Measurements from ENCODE around the gene ADAMTS17.

DNA sequence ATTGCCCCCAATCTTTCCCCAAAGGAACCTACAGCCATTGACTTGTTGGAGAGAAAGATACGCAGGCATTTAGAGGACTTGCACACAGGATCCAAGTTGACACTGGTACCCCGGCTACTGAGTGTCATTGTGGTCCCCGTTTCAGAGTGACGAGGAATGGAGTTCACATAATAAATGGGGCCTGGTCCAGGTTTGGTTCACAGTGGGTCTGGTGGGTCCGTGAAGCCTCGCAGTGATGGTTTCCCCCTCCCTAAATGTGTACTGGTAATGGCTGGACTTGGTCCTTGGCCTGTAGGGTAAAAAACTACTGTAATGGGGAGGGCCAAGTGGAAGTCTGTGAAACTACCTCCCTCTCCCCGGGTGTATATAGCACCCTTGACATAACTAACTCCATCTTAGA, 376.4 kb downstream of the ADAMTS17 start:
- TF ChIP-seq, protein P1, sequence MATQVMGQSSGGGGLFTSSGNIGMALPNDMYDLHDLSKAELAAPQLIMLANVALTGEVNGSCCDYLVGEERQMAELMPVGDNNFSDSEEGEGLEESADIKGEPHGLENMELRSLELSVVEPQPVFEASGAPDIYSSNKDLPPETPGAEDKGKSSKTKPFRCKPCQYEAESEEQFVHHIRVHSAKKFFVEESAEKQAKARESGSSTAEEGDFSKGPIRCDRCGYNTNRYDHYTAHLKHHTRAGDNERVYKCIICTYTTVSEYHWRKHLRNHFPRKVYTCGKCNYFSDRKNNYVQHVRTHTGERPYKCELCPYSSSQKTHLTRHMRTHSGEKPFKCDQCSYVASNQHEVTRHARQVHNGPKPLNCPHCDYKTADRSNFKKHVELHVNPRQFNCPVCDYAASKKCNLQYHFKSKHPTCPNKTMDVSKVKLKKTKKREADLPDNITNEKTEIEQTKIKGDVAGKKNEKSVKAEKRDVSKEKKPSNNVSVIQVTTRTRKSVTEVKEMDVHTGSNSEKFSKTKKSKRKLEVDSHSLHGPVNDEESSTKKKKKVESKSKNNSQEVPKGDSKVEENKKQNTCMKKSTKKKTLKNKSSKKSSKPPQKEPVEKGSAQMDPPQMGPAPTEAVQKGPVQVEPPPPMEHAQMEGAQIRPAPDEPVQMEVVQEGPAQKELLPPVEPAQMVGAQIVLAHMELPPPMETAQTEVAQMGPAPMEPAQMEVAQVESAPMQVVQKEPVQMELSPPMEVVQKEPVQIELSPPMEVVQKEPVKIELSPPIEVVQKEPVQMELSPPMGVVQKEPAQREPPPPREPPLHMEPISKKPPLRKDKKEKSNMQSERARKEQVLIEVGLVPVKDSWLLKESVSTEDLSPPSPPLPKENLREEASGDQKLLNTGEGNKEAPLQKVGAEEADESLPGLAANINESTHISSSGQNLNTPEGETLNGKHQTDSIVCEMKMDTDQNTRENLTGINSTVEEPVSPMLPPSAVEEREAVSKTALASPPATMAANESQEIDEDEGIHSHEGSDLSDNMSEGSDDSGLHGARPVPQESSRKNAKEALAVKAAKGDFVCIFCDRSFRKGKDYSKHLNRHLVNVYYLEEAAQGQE (IDR thresholded peaks at IDR 0.05) = no peak
- TF ChIP-seq, protein P2, sequence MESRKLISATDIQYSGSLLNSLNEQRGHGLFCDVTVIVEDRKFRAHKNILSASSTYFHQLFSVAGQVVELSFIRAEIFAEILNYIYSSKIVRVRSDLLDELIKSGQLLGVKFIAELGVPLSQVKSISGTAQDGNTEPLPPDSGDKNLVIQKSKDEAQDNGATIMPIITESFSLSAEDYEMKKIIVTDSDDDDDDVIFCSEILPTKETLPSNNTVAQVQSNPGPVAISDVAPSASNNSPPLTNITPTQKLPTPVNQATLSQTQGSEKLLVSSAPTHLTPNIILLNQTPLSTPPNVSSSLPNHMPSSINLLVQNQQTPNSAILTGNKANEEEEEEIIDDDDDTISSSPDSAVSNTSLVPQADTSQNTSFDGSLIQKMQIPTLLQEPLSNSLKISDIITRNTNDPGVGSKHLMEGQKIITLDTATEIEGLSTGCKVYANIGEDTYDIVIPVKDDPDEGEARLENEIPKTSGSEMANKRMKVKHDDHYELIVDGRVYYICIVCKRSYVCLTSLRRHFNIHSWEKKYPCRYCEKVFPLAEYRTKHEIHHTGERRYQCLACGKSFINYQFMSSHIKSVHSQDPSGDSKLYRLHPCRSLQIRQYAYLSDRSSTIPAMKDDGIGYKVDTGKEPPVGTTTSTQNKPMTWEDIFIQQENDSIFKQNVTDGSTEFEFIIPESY (IDR thresholded peaks at IDR 0.05) = no peak
- TF ChIP-seq TAF1 (conservative IDR thresholded peaks at IDR 0.05) (no peak), GABPA (IDR thresholded peaks at IDR 0.05 in 1 of 2, conservative IDR thresholded peaks at IDR 0.05 in 1 of 2) (no peak), RXRA (IDR thresholded peaks at IDR 0.05) (no peak), SP1 (IDR thresholded peaks at IDR 0.05) (no peak)
- TF ChIP-seq, protein P3, sequence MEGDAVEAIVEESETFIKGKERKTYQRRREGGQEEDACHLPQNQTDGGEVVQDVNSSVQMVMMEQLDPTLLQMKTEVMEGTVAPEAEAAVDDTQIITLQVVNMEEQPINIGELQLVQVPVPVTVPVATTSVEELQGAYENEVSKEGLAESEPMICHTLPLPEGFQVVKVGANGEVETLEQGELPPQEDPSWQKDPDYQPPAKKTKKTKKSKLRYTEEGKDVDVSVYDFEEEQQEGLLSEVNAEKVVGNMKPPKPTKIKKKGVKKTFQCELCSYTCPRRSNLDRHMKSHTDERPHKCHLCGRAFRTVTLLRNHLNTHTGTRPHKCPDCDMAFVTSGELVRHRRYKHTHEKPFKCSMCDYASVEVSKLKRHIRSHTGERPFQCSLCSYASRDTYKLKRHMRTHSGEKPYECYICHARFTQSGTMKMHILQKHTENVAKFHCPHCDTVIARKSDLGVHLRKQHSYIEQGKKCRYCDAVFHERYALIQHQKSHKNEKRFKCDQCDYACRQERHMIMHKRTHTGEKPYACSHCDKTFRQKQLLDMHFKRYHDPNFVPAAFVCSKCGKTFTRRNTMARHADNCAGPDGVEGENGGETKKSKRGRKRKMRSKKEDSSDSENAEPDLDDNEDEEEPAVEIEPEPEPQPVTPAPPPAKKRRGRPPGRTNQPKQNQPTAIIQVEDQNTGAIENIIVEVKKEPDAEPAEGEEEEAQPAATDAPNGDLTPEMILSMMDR (IDR thresholded peaks at IDR 0.05; ENCODE audit: low read depth, low read length, missing input control) = no peak
- TF ChIP-seq, protein P4, sequence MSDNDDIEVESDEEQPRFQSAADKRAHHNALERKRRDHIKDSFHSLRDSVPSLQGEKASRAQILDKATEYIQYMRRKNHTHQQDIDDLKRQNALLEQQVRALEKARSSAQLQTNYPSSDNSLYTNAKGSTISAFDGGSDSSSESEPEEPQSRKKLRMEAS (IDR thresholded peaks at IDR 0.05) = no peak
